Measurements from ENCODE around the gene ODAD2. TPM values are rescaled to one million over a fixed set of nuclear protein-coding genes. Genes with fewer than 3 reads are reported as not detected.

ODAD2 gene
- total and polyA plus RNA-seq, 2 donors (not counting 1 experiment from before 2014, with no cell fraction given): not detected

DNA sequence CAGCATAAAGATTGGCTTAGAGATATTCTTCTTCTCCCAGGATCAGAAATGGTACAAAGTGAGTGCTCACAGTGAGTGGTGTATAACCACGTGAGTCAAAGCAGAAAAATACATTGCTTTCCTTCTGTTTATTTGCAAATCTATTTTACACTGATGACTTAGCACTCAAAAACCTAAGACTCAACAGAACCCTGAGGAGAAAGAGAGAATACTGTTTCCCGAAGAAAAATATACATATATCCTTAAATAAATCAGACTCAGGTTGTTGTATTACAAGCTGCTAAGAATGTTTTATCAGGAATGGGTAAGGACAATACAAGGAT is 48.7 kb downstream of the ODAD2 start:
- Histone ChIP-seq H3K4me2 (replicated peaks; ENCODE audit: low read depth, low read length, poor library complexity, severe bottlenecking) (no peak overlapping the region), H3K27ac (ENCODE audit: low read length in 2 of 2) (no peak overlapping the region), H3K4me3 (ENCODE audit: control extremely low read depth in 1 of 5, extremely low read depth in 1 of 5, insufficient read depth in 1 of 5, low read depth in 2 of 5, low read length in 4 of 5) (no peak overlapping the region), H3K9me3 (ENCODE audit: control extremely low read depth in 1 of 3, control insufficient read depth in 2 of 3, insufficient read depth in 1 of 3, low read length in 2 of 3) (no peaks in the 10 kb centered on the region), H3K27me3 (replicated peaks in 1 of 4; ENCODE audit: control extremely low read depth in 1 of 4, control insufficient read depth in 3 of 4, insufficient read depth in 4 of 4, low read length in 3 of 4) (no peaks in the 10 kb centered on the region), H3K79me2 (ENCODE audit: control insufficient read depth, insufficient read depth, low read length) (no peaks in the 10 kb centered on the region), H3K36me3 (replicated peaks in 1 of 2; ENCODE audit: control extremely low read depth in 1 of 2, control insufficient read depth in 1 of 2, extremely low read depth in 1 of 2, insufficient read depth in 2 of 2, low read length in 1 of 2) (no peaks in the 10 kb centered on the region), H2AFZ (ENCODE audit: insufficient read depth, low read depth, low read length, poor library complexity, severe bottlenecking) (no peak overlapping the region), H3K4me1 (ENCODE audit: control insufficient read depth in 2 of 2, insufficient read depth in 2 of 2, low read length in 2 of 2) (no peaks in the 10 kb centered on the region), H4K20me1 (ENCODE audit: control insufficient read depth, insufficient read depth, low read length, poor library complexity, severe bottlenecking) (no peaks in the 10 kb centered on the region), H3K9ac (ENCODE audit: low read length) (no peak overlapping the region)
- no peak overlapping the region for H3K4me3 Mint-ChIP-seq
- ChIA-PET POLR2A (no interaction called here), CTCF (no interaction called here)
- DNase-seq (no peak), ATAC-seq (ENCODE audit: low read depth) (no peak)
- TF ChIP-seq EZH2 (IDR thresholded peaks at IDR 0.05; ENCODE audit: borderline replicate concordance, insufficient read depth, low read depth, low read length, poor library complexity, severe bottlenecking): no peak
- TF ChIP-seq, protein P1, sequence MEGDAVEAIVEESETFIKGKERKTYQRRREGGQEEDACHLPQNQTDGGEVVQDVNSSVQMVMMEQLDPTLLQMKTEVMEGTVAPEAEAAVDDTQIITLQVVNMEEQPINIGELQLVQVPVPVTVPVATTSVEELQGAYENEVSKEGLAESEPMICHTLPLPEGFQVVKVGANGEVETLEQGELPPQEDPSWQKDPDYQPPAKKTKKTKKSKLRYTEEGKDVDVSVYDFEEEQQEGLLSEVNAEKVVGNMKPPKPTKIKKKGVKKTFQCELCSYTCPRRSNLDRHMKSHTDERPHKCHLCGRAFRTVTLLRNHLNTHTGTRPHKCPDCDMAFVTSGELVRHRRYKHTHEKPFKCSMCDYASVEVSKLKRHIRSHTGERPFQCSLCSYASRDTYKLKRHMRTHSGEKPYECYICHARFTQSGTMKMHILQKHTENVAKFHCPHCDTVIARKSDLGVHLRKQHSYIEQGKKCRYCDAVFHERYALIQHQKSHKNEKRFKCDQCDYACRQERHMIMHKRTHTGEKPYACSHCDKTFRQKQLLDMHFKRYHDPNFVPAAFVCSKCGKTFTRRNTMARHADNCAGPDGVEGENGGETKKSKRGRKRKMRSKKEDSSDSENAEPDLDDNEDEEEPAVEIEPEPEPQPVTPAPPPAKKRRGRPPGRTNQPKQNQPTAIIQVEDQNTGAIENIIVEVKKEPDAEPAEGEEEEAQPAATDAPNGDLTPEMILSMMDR (IDR thresholded peaks at IDR 0.05): no peak
- no CpG with 5 or more reads among the region's 2 CpGs for WGBS (ENCODE audit: insufficient coverage)
- no peak overlapping the region for H3K27ac Mint-ChIP-seq
- H3K27me3 Mint-ChIP-seq: no peaks in the 10 kb centered on the region
- intact Hi-C loops (cut with micrococcal nuclease): no loop called here
- no peaks in the 10 kb centered on the region for H3K4me1 Mint-ChIP-seq
- no peaks in the 10 kb centered on the region for H3K9me3 Mint-ChIP-seq (ENCODE audit: insufficient read depth)

DNA sequence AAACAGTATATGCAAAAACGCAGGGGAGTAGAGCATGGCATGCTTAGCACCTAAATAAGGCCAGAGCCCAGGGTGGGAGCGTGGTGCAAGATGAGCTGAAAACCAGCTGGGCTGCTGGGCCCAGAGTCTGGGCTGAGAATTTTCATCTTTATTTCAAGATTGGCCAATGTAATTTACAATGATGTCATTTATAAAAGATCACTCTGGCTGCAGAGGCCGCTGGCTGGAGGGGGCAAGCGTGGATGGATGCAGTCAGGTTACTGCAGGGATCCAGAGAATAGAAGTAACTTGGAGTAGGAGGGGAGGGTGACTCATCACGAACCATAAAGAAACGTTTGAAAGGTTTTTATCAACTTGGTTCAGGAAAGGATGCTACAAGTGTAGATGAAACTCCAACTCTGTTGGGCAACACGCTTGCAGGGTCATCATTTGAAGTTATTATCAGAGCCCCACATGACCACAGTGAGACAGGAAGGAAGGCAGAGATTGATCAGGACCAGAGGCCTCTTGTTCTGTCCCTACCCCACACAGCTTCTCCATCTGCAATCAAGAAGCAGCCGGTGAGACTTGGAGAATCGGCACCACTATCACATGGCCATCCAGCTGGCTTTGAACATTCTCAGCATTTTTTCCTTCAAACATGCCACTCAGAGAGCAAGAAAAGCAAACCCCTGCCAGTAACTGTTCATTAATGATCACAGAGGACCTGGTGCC is 49.2 kb downstream of the ODAD2 start:
- H3K9me3 ChIP-seq (ENCODE audit: control extremely low read depth in 1 of 3, control insufficient read depth in 2 of 3, insufficient read depth in 1 of 3, low read length in 2 of 3): no peaks in the 10 kb centered on the region
- H3K27me3 ChIP-seq (replicated peaks in 1 of 4; ENCODE audit: control extremely low read depth in 1 of 4, control insufficient read depth in 3 of 4, insufficient read depth in 4 of 4, low read length in 3 of 4): no peaks in the 10 kb centered on the region
- Mint-ChIP-seq H3K27me3 (no peaks in the 10 kb centered on the region), H3K4me1 (no peaks in the 10 kb centered on the region), H3K4me3 (no peak overlapping the region), H3K9me3 (ENCODE audit: insufficient read depth) (no peaks in the 10 kb centered on the region), H3K27ac (no peak overlapping the region)
- no peaks in the 10 kb centered on the region for H4K20me1 ChIP-seq (ENCODE audit: control insufficient read depth, insufficient read depth, low read length, poor library complexity, severe bottlenecking)
- ChIA-PET CTCF (no interaction called here), POLR2A (no interaction called here)
- WGBS (ENCODE audit: insufficient coverage): 90% methylated on average over 9 of the region's 9 CpGs
- intact Hi-C loops (cut with micrococcal nuclease): no loop called here
- TF ChIP-seq, protein P1 (IDR thresholded peaks at IDR 0.05): no peak
- no peak for TF ChIP-seq EZH2 (IDR thresholded peaks at IDR 0.05; ENCODE audit: borderline replicate concordance, insufficient read depth, low read depth, low read length, poor library complexity, severe bottlenecking)
- no peaks in the 10 kb centered on the region for H3K79me2 ChIP-seq (ENCODE audit: control insufficient read depth, insufficient read depth, low read length)
- no peak overlapping the region for H3K27ac ChIP-seq (ENCODE audit: low read length in 2 of 2)
- H3K4me3 ChIP-seq (ENCODE audit: control extremely low read depth in 1 of 5, extremely low read depth in 1 of 5, insufficient read depth in 1 of 5, low read depth in 2 of 5, low read length in 4 of 5): no peak overlapping the region
- ATAC-seq (ENCODE audit: low read depth): no peak
- no peaks in the 10 kb centered on the region for H3K36me3 ChIP-seq (replicated peaks in 1 of 2; ENCODE audit: control extremely low read depth in 1 of 2, control insufficient read depth in 1 of 2, extremely low read depth in 1 of 2, insufficient read depth in 2 of 2, low read length in 1 of 2)
- H3K9ac ChIP-seq (ENCODE audit: low read length): no peak overlapping the region
- H2AFZ ChIP-seq (ENCODE audit: insufficient read depth, low read depth, low read length, poor library complexity, severe bottlenecking): no peak overlapping the region
- no peaks in the 10 kb centered on the region for H3K4me1 ChIP-seq (ENCODE audit: control insufficient read depth in 2 of 2, insufficient read depth in 2 of 2, low read length in 2 of 2)
- H3K4me2 ChIP-seq (replicated peaks; ENCODE audit: low read depth, low read length, poor library complexity, severe bottlenecking): no peak overlapping the region
- no peak for DNase-seq

All from B cell (primary cell).